Stimulated activated CD4-positive, alpha-beta T cell treated with anti-CD3 and anti-CD28 coated beads, Interleukin-15, amount 100 ng/mL, for 48 hours (primary cell): ENCODE results near the gene PLXNB1.
"Not testable (repeated sequence)": the region's sequence is repeated elsewhere in the genome, so short reads cannot be mapped to it uniquely, and the experiment has no call there.

Source experiments
- DNase-seq, 2 donors: peaks; one replicate each; pipeline ENCODE4 v3.0.0-alpha.2; 2020; ENCODE audit warnings: low read depth in 2 of 2

PLXNB1 gene, protein sequence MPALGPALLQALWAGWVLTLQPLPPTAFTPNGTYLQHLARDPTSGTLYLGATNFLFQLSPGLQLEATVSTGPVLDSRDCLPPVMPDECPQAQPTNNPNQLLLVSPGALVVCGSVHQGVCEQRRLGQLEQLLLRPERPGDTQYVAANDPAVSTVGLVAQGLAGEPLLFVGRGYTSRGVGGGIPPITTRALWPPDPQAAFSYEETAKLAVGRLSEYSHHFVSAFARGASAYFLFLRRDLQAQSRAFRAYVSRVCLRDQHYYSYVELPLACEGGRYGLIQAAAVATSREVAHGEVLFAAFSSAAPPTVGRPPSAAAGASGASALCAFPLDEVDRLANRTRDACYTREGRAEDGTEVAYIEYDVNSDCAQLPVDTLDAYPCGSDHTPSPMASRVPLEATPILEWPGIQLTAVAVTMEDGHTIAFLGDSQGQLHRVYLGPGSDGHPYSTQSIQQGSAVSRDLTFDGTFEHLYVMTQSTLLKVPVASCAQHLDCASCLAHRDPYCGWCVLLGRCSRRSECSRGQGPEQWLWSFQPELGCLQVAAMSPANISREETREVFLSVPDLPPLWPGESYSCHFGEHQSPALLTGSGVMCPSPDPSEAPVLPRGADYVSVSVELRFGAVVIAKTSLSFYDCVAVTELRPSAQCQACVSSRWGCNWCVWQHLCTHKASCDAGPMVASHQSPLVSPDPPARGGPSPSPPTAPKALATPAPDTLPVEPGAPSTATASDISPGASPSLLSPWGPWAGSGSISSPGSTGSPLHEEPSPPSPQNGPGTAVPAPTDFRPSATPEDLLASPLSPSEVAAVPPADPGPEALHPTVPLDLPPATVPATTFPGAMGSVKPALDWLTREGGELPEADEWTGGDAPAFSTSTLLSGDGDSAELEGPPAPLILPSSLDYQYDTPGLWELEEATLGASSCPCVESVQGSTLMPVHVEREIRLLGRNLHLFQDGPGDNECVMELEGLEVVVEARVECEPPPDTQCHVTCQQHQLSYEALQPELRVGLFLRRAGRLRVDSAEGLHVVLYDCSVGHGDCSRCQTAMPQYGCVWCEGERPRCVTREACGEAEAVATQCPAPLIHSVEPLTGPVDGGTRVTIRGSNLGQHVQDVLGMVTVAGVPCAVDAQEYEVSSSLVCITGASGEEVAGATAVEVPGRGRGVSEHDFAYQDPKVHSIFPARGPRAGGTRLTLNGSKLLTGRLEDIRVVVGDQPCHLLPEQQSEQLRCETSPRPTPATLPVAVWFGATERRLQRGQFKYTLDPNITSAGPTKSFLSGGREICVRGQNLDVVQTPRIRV (N-terminal part only)

DNA sequence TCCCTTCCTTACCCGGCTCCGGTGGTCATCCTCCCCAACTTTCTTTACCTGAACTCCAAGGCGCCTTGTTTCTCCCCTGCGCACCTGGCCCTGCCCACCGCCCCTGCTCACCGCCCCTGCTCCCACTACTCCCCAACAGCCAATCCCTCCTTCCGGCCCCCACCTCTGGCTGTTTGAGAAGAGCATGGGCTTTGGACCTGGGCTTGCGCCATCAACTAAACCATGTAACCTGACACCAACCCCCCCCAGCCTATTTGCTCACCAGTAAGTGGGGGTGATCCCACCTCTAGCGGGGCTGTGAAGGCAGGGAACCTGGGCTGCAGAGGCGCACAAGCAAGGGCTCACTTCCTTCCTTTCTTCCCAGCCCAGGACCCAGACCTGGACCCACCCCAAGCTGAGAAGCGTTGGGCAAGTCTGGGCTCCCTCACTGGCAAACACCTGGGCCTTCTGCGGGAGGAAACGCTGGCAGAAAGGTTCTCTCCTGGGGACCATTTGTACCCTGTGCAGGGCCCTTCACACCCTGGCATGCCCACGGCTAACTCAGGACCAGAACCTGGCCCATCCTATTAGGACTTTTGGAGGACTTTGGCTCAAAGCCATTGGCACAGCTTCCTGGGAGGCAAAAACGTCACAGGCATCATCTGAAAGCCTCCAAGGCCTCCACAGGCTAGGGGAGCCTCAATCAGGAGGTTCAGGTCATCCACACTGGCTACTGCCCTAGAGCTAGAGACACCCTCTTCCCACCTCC lies at the start of gene PLXNB1:
TSS of gene PLXNB1 (minus strand) at position 127 of the 748 bp plus-strand sequence. CDS start 5,475 bp downstream, outside the sequence.
- DNase-seq = no peak

DNA sequence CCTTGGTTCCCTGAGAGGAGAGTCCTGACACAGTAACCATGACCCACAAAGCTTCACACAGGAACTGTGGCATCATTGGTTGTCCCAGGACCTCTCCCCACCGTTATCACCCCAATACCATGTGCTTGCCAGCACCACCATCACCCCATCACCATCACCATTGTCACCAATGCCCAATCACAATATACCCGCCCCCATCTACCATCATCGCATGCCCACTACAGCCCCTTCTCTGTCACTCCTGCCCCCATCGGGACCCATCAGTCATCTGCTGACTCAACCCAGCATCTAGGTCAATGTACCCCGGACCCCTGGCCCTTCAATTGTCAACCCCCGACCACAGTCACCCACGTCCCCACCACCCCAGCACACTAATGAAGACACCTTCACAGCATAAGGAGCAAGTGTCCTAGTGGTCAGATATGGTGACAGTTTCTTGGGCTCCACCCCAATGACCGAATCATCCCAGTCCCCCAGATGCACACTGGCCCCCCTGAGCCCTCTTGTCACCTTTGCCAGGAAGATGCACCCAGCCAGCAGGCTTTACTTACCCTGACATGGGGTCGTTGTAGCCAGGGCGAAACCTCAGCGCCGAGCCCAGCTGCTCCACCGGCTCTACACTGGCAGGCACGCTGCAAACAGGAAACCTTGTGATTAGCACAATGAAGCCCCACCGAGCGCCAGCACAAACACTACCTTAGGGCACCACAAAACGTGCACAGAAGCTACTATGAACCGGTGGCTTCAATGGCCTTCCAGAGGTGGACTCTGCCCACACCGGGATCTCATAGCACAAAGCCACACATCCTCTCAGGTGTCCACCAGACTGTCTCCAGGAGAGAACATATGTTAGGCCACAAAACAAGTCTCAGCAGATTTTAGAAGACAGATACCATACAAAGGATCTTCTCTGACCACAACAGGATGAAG lies 49.0 kb upstream of the PLXNB1 start:
- DNase-seq = no peak

DNA sequence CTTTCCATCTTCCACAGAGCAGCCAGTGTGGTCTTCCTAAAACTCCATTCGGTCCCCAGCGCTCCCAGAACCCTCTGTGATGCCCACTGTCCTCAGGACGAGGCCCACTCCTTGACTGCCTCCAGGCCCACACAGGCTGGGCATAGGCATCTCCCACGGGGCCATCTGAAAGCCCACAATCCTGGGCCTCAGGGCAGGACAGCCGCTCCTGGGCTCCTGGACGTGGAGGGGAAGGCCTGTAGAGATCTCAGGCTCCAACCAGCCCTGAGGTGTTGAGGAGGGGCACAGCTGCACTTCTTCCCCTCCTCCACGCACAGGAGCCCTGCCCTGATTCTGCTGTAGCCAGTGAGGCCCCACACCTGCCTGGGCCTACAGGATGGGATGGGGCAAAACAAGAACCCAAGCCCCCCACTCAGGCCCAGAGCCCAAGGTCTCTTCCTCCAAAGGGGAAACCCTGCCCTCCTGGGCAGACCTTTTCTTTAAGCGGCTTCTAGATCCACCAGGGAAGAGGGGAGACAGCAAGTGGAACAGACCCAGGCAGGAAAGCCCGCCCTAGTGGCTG lies 48.2 kb upstream of the PLXNB1 start:
- no peak for DNase-seq

DNA sequence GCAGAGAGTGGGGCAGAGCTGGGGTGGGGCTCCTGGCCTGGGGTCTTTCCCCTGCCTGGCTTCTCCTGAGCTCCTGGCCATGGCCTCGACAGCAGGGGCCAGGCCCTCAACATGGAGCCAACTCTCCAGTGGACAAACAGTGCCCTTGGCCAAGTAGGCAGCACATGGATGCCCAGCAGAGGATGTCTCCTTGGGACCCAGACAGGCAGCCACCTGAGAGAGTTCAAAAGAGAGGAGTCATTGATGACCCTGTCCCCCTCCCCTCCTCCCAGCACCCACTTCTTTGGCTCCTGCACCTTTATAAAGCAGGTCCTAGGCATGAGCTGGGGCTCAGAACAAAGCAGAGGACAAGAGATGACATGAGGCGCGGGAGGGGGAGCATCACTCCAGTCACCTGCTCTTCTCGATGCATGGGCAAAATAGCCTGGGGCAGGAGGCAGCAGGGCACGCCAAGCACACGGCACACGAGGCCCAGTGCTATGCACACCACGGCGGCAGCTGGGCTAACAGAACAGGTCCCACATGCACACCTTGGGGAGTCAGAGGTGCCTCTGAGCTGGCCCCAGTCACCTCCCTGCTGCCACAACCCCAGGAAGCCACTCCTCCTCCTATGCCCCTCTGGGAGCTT lies 46.7 kb upstream of the PLXNB1 start:
- no peak for DNase-seq

DNA sequence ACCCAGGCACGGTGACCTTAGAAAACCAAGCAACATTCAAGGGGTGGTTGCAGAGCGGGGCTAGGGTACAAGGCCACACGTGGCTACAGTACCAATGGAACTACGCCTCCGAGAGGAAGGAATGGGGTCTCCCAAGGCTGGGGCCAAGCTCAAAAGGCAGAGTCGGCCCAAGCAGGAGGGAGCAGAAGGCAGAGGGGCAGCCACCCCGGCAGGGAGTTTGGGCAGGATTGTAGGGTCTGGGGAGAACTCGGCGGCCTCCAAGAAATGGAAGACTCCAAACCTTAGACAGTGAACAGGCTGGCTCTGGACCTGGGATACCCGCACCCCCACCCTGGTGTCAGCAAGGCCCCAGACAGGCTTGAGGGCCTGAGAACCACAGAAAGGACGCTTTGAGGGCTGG lies 45.3 kb upstream of the PLXNB1 start:
- no peak for DNase-seq

DNA sequence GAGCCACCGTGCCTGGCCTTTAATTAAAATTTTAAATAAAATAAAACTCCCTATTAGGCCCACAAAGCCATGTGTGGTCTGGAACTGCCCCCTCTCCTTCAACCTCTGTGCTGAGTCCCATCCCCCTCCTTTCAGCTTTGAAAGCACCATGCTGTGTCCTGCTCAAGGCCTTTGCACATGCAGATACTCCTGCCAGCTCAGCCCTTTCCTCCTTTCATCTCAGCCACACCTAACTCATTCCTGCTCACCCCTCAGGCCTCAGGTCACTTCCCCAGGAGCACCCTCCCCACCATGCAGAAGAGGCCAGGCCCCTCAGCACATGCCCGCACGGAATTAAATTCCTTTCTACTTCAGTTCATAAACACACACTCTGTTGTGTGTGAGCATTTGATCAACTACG lies 44.7 kb upstream of the PLXNB1 start:
- no peak for DNase-seq

DNA sequence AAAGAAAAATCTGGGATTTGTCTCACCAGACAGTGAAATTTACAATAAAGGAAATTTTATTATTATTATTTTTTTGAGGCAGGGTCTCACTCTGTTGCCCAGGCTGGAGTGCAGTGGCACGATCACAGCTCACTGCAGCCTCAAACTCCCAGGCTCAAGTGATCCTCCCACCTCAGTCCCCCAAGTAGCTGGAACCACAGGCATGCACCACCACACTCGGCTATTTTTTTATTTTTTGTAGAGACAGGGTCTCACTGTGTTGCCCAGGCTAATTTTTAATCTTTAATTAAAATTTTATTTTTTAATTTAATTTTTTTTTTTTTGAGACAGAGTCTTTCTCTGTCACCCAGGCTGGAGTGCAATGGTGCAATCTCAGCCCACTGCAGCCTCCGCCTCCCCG lies 44.1 kb upstream of the PLXNB1 start:
- not testable (repeated sequence) for DNase-seq

DNA sequence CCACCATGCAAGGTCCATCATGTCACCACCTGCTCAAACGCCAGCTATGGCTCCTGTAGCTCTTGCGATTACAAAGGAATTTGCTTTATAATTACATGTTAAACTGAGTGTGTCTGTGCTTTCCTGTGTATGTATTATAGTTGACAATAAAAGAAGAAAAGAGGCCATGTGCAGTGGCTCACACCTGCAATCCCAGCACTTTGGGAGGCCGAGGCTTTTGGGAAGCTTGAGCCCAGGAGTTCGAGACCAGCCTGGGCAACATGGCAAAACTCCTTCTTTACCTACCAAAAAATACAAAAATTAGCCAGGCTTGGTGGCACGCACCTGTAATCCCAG lies 43.7 kb upstream of the PLXNB1 start:
- DNase-seq = no peak

DNA sequence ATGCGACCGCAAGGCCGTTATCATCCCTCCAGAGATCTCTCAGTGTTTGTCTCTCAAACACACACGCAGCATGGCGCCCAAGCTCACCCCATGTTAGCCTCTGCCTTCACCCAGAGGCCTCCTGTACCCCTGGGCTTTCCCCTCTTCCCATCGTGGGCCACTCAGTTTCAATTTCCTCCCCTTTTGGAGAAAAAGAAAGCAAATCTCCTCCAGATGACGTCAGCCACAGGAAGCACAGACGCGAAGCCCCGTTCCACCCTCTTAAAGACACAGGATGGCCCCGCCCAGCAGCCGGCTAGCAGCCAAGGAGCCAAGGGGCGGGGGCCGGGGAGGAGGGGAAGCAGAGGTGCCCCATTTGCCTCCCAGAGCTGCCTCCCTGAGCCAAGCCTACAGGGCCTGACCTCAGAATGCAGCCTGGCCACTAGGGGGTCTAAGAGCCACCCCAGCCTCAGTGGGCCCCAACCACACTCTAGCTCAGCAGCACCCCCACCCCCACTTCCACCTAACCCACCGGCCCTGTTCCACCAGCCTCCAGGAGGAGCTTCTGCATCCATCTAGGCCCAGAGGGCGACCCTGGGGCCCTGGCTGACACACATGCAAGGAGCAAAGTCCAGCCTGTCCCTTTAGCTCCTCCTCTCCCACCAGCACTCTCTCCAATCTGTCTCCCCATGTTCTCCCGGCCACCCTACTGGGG lies 43.2 kb upstream of the PLXNB1 start:
- peak; percentile 93 to 95 for DNase-seq

DNA sequence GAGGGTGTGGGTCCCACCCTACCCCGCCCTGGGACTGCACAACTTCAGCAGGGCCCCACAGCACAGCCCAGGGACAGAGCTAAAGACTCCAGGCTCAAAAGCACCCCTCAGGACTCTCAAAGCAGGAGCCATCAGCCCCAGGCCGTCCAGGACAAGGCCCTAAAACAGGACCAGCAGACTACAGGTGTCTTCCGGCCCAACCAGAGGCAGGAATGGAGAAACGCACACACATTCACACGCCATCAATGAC lies 42.7 kb upstream of the PLXNB1 start:
- no peak for DNase-seq

DNA sequence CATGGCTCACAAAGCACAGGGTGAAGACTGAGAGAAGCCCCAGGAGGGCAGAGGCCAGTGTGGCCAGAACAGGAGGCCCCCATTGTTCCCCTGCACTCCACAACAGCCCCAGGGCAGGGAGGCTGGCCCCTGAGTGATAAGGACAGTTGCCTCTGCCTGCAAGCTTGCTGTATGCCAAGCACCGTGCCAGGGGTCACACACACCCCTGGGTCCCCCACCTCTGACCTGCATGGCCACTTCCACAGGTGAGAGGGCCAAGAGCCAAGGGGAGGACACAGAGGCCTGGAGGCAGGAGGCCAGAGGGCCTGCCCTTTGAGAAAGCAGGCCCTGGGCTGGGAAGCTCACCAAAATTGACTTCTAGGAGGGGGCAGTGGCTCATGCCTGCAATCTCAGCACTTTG lies 40.4 kb upstream of the PLXNB1 start:
- DNase-seq = no peak

DNA sequence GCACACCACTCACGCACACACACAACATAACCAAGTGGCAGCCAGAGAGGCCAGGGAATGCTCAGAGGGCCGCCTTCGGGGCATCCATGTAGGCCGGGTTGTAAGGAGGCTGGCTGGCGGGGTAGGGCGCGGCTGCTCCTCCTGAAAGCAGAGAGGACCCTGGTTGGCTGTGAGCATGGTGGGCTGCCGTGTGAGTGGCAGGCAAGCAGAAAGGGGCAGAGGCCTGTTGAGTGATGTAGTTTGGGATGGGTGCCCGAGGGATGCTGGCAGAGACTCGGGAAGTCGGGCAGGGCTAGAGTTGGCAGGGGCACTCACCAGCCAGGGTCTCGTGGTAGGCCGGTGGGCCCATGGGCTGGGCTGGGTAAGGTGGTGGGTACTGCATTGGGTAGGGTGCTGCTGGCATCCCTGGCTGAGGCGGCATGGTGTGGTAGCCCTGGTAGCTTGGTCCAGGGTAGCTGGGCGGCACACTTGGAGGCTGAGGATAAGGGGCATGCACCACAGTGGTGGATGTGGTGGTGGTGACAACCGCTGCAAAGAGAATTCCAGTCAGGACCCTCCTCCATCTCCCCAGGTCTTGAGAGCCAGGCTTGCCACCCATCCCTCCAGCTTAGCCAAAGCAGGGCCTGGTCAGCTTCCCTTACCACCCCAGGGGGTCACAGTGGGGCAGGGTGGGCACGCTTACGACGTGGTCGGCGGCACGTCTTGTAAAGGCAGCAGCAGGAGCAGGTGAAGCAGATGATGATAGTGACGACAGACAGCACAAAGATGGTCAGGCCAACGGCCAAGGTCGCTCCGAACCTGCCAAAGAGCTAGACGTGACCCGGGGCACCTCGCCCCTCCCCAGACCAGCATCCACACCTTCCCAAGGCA lies 39.4 kb upstream of the PLXNB1 start:
- no peak for DNase-seq

DNA sequence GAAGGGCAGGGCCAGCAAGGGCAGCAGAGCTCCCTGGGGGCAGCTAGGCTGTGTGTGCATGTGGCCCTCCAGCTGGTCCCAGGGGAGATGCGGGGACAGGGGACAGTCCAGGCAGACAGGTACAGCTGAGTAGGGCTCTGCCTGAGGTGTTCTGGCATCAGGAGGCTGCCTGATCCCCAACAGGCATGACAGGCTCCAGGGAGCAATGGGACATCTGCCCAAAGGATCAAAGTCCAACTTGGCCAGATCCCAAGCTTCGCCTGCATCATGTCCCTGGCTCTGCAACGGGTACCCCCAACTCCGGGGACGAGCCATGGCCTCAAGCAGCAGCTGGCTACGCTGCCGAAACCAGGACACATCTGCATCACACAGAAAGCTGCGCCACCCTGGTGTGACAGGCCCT lies 38.4 kb upstream of the PLXNB1 start:
- no peak for DNase-seq

DNA sequence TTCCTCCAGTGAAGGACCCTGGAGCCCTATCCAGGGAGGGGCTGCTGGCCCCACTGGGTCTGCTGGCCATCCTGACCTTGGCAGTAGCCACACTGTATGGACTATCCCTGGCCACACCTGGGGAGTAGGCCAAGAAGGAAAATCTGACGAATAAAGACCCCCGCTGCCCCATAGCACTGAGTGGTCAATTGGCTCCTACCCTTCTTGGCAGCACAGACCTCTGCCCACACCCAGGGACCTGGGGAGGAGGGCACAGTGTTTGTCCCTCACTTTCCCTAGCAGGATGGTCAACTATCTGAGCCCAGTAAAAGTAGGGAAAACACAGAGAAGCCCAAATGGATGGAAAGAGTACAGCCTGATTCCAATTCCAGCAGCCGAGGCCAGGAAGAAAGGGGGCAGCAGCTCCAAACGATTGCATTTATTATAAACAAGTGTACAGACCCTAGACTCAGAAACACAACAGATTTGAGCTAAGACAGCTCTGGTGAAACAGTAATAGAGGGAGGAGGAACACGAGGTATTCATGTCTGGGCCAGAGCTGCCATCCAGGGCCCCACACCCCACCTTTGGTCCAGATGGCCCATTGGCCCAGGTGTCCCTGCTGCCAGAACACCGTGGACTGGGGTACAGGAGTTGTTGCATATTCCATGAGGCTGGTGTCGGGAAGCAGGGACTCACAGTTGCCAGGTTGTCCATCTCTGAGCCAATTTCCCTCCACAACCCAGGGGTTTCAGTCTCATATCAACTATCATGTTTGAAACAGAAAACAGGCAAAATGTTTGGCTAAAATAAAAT lies 37.8 kb upstream of the PLXNB1 start:
- no peak for DNase-seq

DNA sequence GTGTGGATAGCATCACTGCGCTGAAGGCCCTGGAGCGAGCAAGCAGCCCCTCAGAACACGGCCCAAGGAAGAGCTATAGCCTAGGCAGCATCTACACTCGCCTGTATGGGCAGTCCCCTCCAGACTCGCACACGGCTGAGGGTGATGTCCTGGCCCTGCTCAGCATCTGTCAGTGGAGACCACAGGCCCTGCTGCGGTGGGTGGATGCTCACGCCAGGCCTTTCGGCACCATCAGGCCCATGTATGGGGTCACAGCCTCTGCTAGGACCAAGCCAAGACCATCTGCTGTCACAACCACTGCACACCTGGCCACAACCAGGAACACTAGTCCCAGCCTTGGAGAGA lies 37.2 kb upstream of the PLXNB1 start:
- no peak for DNase-seq

DNA sequence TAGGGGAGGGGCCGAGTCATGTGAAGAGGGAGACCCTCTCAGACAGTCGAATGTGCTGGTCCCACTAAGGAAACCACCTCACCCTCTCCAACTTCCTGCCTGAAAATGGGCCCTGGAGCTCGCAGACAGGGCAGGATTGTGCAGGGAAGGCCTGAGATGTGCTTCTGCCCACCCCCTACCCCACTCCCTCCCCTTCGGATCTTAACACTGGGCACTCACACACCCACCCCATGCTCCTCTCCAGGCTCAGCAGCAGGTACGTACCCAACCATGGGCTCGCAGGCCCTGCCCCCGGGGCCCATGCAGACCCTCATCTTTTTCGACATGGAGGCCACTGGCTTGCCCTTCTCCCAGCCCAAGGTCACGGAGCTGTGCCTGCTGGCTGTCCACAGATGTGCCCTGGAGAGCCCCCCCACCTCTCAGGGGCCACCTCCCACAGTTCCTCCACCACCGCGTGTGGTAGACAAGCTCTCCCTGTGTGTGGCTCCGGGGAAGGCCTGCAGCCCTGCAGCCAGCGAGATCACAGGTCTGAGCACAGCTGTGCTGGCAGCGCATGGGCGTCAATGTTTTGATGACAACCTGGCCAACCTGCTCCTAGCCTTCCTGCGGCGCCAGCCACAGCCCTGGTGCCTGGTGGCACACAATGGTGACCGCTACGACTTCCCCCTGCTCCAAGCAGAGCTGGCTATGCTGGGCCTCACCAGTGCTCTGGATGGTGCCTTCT lies 36.7 kb upstream of the PLXNB1 start:
- no peak for DNase-seq
